Heart left ventricle (tissue), 13 donors: ENCODE measurements around the gene CFAP46.

Experiments
- CTCF ChIP-seq, 12 donors: fragments of 200-600 bp; sonication (generic) in 4 of 12; IDR thresholded peaks; one replicate each; pipeline versions ENCODE4 v1.5.0 to v1.8.0; 2018 to 2022; ENCODE audit warnings: antibody characterized with exemption in 12 of 12, mild to moderate bottlenecking in 5 of 12
- POLR2A ChIP-seq, 2 donors: fragments of 450-650 bp; IDR thresholded peaks; one replicate each; pipeline ENCODE4 v1.6.1; 2017; ENCODE audit warnings: antibody characterized with exemption in 2 of 2, mild to moderate bottlenecking in 2 of 2, moderate library complexity in 2 of 2
- donor health status: ischemic (EF 13 %, LVEDD 7.1; RV severe dilation, severe dysfunction).
- donor health status: DM: no; HTN: yes; CAD: no.
- donor health status: DM: no; HTN: no; CAD: no.
- donor health status: ischemic (EF 25% LVEDD 6.9; RV normal size, moderate dysfunction).
- donor health status: ischemic (EF 25% LVEDD 5.7; RV mildly dilated, moderate dysfunction).
- donor health status: ischemic (EF 35%, LVEDD 5.7; RV mildly dilated, moderate dysfunction).
- donor health status: nonischemic (EF 11% LVEDD 7.7; RV severe dilation, severe dysfunction).
- donor health status: DM: yes; HTN: yes; CAD: no.
- donor health status: PGD.
- donor health status: ischemic (EF 29% LVEDD 5.4; RV normal size, mild dysfunction).
- donor health status: nonischemic (EF 23%, LVEDD 6.1; RV moderate dilation, normal function).

- no peak for TF ChIP-seq POLR2A (IDR thresholded peaks at IDR 0.05)
- TF ChIP-seq CTCF (IDR thresholded peaks at IDR 0.05), result no peak
Measured at GRCh38 chr10:132987671-132988571, 45.6 kb upstream of the CFAP46 start.
